ENCODE measurements around the gene NDUFS2.

GRCh38 chr1:161185732-161186311 lies 16.3 kb upstream of the NDUFS2 start:
- TF ChIP-seq EP300 (IDR thresholded peaks at IDR 0.05): no peak
- TF ChIP-seq, protein P1, sequence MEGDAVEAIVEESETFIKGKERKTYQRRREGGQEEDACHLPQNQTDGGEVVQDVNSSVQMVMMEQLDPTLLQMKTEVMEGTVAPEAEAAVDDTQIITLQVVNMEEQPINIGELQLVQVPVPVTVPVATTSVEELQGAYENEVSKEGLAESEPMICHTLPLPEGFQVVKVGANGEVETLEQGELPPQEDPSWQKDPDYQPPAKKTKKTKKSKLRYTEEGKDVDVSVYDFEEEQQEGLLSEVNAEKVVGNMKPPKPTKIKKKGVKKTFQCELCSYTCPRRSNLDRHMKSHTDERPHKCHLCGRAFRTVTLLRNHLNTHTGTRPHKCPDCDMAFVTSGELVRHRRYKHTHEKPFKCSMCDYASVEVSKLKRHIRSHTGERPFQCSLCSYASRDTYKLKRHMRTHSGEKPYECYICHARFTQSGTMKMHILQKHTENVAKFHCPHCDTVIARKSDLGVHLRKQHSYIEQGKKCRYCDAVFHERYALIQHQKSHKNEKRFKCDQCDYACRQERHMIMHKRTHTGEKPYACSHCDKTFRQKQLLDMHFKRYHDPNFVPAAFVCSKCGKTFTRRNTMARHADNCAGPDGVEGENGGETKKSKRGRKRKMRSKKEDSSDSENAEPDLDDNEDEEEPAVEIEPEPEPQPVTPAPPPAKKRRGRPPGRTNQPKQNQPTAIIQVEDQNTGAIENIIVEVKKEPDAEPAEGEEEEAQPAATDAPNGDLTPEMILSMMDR (IDR thresholded peaks at IDR 0.05): no peak
